ENCODE measurements around the gene BCAN. TPM values are rescaled to one million over a fixed set of nuclear protein-coding genes. Genes with fewer than 3 reads are reported as not detected.

BCAN gene
- total RNA-seq = not detected in 2 replicates

GRCh38 chr1:156641761-156642264 lies at the start of gene BCAN:
Gene BCAN, plus strand, starts transcription at chr1:156642117. Its CDS starts 3,938 bp downstream, at chr1:156646055.

GRCh38 chr1:156601122-156601830 lies 40.6 kb upstream of the BCAN start, which contains the start of gene GPATCH4:
Gene GPATCH4, minus strand, starts transcription at chr1:156601479.

DNA sequence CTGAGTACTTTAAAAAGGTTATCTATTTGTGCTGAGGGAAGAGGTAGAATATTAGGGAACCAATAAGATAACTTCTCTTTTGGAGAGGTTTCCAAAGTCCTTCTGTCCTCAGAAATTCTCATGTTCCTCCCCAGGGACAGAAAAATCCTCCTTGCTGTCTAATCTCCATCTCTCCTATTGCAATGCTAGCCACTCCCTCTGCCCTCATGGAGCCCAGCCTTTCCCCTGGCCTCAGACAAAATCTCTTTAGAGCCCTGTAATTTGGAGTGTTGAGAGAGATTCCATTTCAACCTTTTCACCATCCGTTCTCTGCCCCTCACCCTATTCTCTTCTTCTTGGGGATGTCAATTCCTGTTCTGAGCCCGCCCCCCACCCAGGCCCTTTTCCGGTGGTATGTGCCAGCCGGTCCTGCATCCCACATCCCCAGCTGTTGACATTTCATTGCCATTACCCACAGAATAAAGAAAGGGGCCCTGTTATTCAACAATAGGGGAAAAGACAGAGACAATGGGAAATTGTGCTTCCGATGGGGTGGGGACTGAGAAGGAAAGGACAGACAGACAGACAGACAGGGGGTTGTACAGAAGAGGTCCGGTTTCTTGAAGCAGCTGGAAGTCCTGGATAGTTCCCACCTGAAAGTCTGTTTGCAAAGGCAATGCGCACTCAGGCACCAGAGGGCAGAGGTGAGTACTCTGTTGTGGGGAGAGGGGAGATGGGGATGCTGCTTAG lies 22.9 kb upstream of the BCAN start, which contains the start of gene HAPLN2:
Gene HAPLN2, plus strand, starts transcription at position 563 of the 729 bp plus-strand sequence. CDS start 4,076 bp downstream, outside the sequence.

GRCh38 chr1:156676820-156677615 lies 35.1 kb downstream of the BCAN start, which contains the start of gene NES:
Gene NES, minus strand, starts transcription at chr1:156677407. Its CDS starts 143 bp downstream, at chr1:156677264.

GRCh38 chr1:156705321-156705917 lies 63.5 kb downstream of the BCAN start, which contains the start of gene CRABP2:
Gene CRABP2, minus strand, starts transcription at chr1:156705583. Its CDS starts 137 bp downstream, at chr1:156705446.

Other genes starting within 250 kb of the BCAN start
- 8.1 and 10.9 TPM in 2 replicates for gene MEF2D, start 141.3 kb upstream of the BCAN start, total RNA-seq
- 32.7 and 54.2 TPM in 2 replicates for gene IQGAP3, start 69.6 kb upstream of the BCAN start, total RNA-seq
- not detected in 2 replicates for gene TTC24, start 62.4 kb upstream of the BCAN start, total RNA-seq
- 53.2 and 57.0 TPM in 2 replicates for gene NAXE, start 50.3 kb upstream of the BCAN start, total RNA-seq
- gene GPATCH4, start 40.6 kb upstream of the BCAN start, total RNA-seq = 12.9 and 20.5 TPM in 2 replicates
- not detected in 2 replicates for gene HAPLN2, start 22.7 kb upstream of the BCAN start, total RNA-seq
- 23.9 and 59.2 TPM in 2 replicates for gene NES, start 35.3 kb downstream of the BCAN start, total RNA-seq
- gene CRABP2, start 63.5 kb downstream of the BCAN start, total RNA-seq = 27.2 and 45.6 TPM in 2 replicates
- 8.8 and 9.8 TPM in 2 replicates for gene METTL25B, start 86.4 kb downstream of the BCAN start, total RNA-seq
- gene ISG20L2, start 86.6 kb downstream of the BCAN start, total RNA-seq = 18.0 and 25.0 TPM in 2 replicates
- gene MRPL24, start 99.0 kb downstream of the BCAN start, total RNA-seq = 40.3 and 52.2 TPM in 2 replicates
- 189 and 231 TPM in 2 replicates for gene HDGF, start 109.6 kb downstream of the BCAN start, total RNA-seq
- 17.3 and 21.7 TPM in 2 replicates for gene PRCC, start 125.4 kb downstream of the BCAN start, total RNA-seq
- 0.20 TPM in 1 of 2 replicates, not detected in the other for gene SH2D2A, start 174.7 kb downstream of the BCAN start, total RNA-seq
- gene INSRR, start 217.0 kb downstream of the BCAN start, total RNA-seq = not detected in 2 replicates
- 0.20 TPM in 1 of 2 replicates, not detected in the other for gene NTRK1, start 218.7 kb downstream of the BCAN start, total RNA-seq